KG1 (cell line): ENCODE results near the gene MGMT.

Experiments used
- DNase-seq: peaks from one replicate; lab custom pipeline; 2025; lab: John Stamatoyannopoulos, UW

MGMT gene

DNA sequence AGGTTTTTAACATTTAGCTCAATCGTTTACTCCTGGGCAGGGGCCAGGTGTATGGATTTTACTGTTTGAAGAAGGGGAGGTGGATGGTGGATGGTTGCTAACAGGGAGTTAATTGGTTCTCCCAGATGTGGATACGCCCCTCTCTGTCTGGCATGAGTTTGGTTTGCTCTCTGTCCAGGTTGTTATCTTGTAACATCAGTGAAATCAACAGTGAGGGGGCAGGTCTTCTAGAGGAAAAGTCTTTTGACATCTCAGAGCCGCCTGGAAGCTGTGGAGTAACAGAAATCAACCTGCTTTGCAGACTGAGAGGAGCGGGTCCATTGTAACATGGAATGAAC lies 243.4 kb downstream of the MGMT start:
- DNase-seq: no peak

DNA sequence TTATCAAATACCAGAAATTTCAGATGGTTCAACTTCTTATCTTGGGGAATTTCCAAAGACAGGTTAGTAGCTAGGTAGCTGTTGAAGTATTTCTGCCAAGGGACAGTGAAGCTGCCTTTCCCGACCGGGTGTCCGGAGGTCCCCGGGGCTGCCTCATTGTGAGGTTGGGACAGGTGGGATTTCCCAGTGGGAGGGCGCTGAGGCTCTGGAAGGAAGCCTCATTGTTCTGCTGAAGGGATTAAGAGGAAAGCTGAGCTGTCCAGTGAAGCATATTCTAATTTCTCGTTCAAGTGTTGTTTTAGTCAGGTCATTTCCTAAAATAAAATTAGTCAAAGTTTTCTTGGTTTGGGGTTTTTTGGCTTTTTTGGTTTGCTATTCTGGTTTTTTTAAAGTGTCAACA lies 244.2 kb downstream of the MGMT start:
- DNase-seq: no peak

GRCh38 chr10:129712000-129712399 lies 245.0 kb downstream of the MGMT start:
- no peak for DNase-seq

DNA sequence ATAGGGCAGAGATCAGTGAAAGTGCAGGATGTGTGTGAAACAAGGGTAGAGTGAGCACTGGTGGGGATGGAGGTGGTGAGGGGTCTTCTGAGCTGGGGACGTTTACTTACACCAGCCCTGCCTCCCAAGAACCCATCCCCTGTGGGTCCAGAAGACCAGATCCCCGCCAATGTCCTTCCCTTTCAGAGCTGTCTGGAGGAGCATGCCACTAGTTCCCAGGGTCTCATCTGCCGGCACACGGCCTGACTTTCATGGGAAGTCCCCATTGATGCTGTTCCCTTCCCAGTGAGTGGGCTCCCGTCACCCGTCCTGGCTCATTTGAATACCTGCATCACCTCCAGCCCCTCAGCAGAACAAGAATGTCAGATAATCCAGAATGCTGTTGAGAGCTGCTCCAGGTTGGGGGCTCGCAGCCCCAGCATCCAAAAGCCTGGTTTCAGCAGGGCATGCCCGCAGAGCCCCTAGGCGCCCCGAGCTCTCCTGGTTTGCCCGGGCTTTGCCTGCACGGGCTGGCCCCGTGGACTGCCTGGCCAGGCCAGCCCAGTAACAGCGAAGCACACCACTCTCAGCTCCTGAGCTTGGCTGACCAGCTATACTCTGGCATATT lies 246.7 kb downstream of the MGMT start:
- no peak for DNase-seq

DNA sequence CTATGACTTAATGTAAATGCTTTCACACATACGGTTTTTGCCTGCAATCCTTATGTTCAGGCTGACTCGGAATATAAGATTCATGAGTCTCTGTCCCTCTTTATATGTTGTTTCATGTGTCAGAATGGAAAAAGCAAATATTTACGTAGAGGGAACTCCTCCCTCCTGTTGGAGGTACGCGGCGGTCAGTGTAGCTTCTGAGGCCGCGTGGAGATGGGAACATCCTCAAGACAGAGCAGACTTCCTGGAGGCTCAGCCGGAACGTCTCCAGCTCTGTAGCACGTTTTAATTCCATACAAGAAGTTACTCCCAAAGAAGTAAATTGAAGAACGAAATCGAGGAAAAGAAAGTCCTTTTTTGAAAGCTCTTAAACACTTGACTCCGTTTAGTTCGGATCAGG lies 248.8 kb downstream of the MGMT start:
- no peak for DNase-seq

- DNase-seq: no peak
Measured at GRCh38 chr10:129716211-129716681, 249.2 kb downstream of the MGMT start.

- no peak for DNase-seq
Measured at GRCh38 chr10:129716881-129717280, 249.8 kb downstream of the MGMT start.

DNA sequence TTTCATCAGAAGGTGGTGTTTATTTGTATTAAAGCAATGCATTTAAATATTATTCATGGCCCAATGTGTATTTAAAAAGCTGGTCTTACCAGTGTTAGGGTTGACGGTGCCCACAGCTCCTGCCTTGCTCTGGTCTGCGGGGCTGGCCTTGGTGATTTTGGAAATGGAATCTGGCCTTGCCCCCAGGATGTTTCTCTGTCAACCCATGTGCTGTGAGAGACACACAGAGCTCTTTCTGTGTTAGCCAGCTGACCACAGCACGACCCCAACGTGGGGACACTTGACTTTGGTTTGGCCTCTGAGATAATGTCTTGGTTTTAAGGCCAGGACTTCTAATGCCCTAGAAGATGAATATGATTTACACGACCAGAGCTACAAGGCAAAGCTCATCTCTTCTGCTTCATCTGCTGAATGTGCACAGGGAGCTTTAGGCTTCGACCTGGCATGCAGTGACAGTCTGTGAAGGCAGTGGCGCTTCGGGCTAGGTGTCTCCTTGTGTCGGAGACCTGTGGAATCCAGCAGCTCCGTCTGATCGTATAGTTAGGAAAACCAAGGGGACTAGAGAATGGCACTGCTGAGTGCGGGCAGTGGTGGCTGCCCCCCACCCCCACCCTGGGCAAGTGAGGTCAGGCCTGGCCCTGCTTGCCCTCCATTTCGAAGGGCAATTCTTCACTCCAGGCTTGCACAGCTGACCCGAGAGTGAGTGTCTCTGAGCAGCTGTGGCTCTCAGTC lies 250.9 kb downstream of the MGMT start:
- no peak for DNase-seq

DNA sequence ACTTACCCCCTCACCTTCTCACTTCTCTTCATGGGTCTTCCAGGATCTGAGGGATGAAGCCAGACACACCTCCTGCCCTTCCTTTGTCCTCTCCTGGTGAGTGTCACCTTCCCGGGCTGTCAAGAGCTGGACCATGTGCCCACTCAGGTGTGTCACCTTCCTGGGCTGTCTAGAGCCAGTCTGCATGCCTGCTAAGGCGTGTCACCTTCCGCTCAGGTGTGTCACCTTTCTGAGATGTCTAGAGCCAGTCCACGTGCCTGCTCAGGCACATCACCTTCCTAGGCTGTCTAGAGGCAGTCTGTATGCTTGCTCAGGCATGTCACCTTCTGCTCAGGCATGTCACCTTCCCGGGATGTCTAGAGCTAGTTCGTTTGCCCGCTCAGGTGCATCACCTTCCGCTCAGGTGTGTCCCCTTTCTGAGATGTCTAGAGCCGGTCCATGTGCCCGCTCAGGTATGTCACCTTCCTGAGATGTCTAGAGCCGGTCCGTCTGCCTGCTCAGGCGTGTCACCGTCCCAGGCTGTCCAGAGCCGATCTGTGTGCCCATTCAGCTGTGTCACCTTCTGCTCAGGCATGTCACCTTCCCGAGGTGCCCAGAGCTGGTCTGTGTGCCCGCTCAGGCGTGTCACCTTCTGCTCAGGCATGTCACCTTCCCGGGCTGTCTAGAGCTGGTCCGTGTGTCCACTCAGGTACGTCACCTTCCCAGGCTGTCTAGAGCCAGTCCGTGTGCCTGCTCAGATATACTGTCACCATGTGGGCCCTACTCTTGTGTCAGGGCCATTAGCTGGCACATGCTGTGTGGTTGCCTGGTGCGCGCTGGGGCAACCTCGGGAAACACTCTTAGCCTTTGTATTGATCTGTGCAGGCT lies 251.7 kb downstream of the MGMT start:
- no peak for DNase-seq

GRCh38 chr10:129719415-129719739 lies 252.3 kb downstream of the MGMT start:
- DNase-seq: no peak

GRCh38 chr10:129719889-129720590 lies 253.0 kb downstream of the MGMT start:
- DNase-seq: no peak

DNA sequence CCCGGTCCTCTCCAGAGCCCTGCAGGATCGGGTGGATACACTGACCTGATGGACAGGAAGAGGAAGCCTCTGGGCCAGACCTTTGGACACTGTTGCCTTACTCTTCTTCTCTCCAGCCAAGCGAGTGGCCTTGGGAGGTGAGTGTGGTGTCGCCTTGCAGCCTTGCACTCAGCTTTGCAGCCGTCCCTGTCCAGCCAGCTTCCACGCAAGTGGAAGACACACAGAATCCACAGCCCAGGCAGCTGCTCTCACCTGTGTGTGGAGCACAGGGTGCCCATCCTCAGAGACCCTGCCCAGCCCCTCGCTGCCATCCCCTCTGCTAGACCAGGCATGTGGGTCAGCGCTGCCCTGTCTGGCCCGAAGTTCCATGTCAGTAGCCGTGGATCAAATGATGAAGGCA lies 258.0 kb downstream of the MGMT start:
- DNase-seq: no peak

- DNase-seq: no peak
Measured at GRCh38 chr10:129725482-129725881, 258.4 kb downstream of the MGMT start.

DNA sequence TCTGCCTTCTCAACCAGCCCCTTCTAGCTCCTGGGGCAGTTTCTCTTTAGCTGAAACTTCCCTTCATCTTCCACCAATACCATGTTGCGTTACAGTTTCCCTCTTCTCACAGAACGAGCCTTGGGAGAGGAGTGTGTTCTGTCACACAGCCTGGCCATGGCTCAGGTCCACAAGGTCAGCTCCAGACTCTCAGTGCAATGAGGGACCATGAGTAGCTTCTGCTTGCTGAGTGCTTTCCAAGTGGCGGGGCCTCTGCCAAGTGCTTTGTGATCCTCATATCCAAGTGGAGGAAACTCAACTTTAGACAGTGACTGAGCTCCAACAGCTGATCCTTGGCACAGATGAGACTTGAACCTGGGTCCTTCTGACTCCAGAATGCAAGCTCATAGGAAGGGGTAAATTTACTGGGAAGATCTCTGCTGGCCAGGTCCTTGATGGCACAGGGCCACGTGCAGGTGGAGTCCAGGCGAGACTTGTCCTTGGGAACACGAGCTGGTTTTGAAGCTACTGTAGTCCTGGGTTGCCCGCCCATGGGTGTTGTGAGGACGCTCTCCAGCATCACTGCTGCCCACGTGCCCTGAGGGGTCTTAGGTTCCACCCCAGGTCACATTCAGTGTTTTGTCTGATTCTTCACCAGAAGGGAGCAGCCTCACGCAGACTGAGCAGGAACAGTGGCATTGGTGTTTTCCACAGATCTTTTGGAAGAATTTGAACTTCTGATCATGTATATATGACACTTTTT lies 259.0 kb downstream of the MGMT start:
- no peak for DNase-seq

DNA sequence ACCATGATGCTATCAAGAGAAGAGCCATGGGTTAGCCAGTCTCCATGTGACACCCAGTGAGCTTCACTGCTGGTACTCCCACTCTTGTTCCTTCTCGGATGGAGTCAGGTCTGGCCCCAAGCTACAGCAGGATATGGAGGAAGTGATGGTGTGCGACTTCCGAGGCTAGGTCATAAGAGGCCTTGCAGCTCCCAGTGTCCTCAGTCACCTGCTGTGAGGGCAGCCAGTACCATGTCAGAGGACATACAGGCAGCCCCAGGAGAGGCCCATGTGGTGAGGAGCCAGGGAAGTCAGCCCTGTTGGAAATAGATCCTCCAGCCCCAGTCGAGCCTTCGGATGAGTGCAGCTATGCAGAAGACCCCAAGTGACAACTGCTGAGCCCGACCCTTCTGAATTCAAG lies 260.0 kb downstream of the MGMT start:
- DNase-seq: no peak

DNA sequence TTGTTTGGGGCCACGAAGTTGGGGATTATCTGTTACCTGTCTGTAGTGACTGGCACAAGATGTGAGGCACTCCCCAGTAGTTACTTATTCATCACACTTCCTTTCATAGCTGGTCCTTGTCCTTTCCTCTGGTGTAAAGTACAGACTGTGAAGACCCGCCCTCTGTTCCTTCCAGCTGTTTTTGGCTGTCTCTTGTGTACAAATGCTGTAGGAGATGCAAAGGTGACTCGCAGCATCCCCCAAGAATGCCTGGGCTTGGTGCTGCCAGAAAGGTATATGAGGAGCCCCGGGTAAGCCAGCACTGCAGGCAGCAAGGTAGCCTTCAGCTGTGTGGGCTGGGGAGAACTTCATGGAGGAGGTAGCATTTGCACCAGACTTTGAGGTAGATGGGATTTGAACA lies 260.5 kb downstream of the MGMT start:
- DNase-seq: no peak

- no peak for DNase-seq
Measured at GRCh38 chr10:129728246-129728820, 261.3 kb downstream of the MGMT start.

GRCh38 chr10:129728905-129729795 lies 262.1 kb downstream of the MGMT start:
- no peak for DNase-seq

DNA sequence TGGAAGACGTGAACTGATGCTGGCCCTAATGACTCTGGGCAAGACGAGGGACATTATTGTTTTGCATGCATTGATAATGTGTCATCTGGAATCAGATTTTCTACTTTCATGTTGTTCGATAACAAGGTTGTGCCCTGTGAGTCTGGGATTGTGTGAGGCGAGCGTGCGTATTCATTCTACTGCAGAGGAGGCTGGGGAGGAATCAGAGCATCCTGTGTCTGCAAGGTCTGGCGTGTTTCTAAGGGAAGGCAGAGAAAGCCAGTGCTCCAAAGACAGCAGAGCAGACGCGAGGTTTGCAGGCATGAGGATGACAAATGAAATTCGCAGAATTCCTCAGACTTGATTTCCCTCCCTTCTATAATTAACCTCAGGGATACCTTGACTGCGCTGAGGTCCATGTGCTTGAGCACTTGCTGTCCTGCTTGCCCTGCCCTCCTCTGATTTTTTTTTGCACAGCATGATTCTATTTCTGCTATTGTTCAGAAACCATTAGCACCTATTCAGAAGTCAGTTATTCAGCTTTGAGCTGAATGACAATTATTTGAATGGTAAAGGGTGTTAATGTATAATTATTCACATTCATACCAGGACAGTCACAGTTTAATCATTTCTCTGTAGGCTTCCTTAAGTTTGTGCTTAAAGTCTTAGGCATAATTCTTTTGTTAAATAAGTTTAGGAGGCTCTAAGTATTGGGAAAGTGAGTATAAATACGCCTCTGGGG lies 263.4 kb downstream of the MGMT start:
- no peak for DNase-seq

DNA sequence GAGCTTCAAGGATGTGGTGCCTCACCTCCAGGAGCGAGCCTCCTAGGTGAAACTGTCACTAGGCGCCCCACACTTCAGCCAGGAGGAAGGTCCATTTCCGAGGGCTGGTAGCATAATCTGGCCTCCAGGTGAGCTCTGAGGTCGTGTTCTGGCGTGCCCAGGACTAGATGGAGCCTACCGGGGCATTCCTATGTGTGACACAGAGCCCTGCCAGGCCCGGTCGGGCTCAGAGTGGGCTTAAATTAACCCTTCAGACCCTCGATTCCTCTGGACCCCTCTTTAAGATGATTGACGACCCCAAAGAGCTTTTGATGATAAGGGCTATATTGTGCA lies 263.9 kb downstream of the MGMT start:
- no peak for DNase-seq
